SJSA1 (cell line): Measurements from ENCODE around the gene TBC1D22A. TPM values are rescaled to one million over a fixed set of nuclear protein-coding genes. Genes with fewer than 3 reads are reported as not detected.
A peak's percentile ranks its signal among the peaks of the same experiment; 100 is the strongest.
"Not testable (repeated sequence)": the region's sequence is repeated elsewhere in the genome, so short reads cannot be mapped to it uniquely, and the experiment has no call there.

ENCODE experiments used
- DNase-seq, 2 experiments: peaks; one replicate each; pipeline ENCODE4 v3.0.0-alpha.2; 2015 to 2020; ENCODE audit warnings: low spot score in 2 of 2, low read depth in 1 of 2
- H3K27ac ChIP-seq: fragments of 250-450 bp; sonication (Bioruptor Pico); 2 replicates; pipeline ENCODE4 v1.5.1; 2020; ENCODE audit warnings: mild to moderate bottlenecking, moderate library complexity
- H3K27me3 ChIP-seq: fragments of 250-450 bp; sonication (Bioruptor Pico); replicated peaks from 2 replicates; pipeline ENCODE4 v1.5.1; 2020; ENCODE audit warnings: mild to moderate bottlenecking, moderate library complexity
- H3K36me3 ChIP-seq: fragments of 250-450 bp; sonication (Bioruptor Pico); 2 replicates; pipeline ENCODE4 v1.5.1; 2020; ENCODE audit warnings: mild to moderate bottlenecking
- H3K4me1 ChIP-seq: fragments of 250-450 bp; sonication (Bioruptor Pico); replicated peaks from 2 replicates; pipeline ENCODE4 v1.6.1; 2021; ENCODE audit warnings: mild to moderate bottlenecking
- H3K4me3 ChIP-seq: fragments of 250-450 bp; sonication (Bioruptor Pico); 2 replicates; pipeline ENCODE4 v1.5.1; 2020; ENCODE audit warnings: mild to moderate bottlenecking
- H3K9me3 ChIP-seq: fragments of 250-450 bp; sonication (Bioruptor Pico); replicated peaks from 2 replicates; pipeline ENCODE4 v1.5.1; 2020; ENCODE audit warnings: mild to moderate bottlenecking
- total RNA-seq: library from RNA; depleted of rRNA; stranded (reverse); fragments of >200 nt; shearing (Covaris generic); gene quantifications from 2 replicates; pipeline ENCODE4 v1.2.3, GENCODE V29; 2014

Gene TBC1D22A
- total RNA-seq, 1 experiment from 2014 or later = 10.5 TPM

DNA sequence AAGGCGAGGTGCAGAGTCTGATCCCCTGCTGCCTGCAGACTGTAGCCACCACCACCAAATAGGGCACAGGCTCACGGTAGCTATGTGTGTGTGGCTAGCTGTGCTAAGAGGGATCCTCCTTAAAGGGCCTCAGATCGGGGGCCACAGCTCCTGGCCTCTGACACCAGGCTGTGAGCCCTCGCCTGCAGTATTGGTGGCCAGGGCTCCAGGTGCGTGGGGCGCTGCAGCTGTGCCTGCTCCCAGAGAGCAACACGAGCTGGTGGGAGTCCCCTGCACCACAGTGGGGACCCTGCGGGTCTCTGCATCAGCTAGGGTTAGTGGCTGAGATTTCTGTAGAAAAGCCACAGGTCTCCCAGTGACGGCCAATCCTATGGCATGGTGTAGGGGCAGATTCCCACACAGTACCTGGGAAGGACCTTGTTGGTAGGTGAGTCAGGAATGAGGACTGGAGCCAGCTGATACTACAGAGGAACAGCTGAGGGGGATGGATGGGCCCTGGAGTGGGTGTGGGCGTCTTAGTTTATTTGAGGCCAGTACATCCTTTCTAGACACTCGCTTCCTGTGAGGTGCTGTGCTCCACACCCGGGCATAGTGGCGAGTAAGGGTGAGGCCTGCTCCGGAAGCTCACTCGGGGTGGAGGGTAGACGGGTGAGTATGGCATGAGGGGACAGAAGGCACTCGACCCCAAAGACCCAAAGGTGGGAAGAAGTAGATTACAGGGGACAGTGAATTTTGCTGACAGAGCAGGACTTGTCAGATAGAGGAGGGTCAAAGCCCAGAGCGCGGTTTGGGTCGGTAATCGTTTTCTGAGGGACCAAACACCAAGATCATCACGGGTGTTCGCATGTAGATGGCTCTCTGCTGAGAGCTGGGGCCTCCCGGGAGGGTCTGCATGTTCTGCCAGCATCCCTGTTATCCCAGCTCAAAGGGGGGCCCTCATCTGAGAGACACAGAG is 212.5 kb downstream of the TBC1D22A start:
- Histone ChIP-seq H3K36me3 (no peaks in the 10 kb centered on the region), H3K27ac (no peak overlapping the region)

DNA sequence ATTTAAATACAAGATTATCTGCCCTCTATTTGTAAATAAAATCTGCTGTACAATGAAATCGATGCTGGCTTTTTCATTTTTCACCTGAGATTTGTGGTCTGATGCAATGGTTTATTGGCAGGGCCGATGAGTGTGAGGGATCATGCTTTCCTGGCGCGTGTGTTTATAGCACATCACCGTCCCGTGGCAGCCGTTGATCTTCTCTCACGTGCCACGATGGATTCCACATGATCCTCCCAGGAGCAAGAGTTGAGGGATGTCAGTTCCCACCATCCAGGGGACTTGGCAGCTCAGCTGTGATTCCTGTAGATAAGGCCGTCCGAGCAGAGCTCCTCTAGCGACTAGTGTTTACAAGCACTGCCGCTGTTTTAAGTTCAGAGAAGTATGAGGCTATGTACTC is 213.7 kb downstream of the TBC1D22A start:
- Histone ChIP-seq H3K36me3 (0 out of 2 replicates have a peak, but pooled peaks cover 4% of the 10 kb centered on the region), H3K4me3 (no peak overlapping the region), H3K9me3 (no peaks in the 10 kb centered on the region), H3K27me3 (no peaks in the 10 kb centered on the region), H3K4me1 (no peaks in the 10 kb centered on the region), H3K27ac (no peak overlapping the region)
- no peak for DNase-seq

More for the DNA sequence above, 212.5 kb downstream of the TBC1D22A start:
- no peaks in the 10 kb centered on the region for H3K27me3 ChIP-seq
- H3K4me3 ChIP-seq = no peak overlapping the region
- DNase-seq = no peak
- H3K4me1 ChIP-seq = no peaks in the 10 kb centered on the region
- H3K9me3 ChIP-seq = no peaks in the 10 kb centered on the region

DNA sequence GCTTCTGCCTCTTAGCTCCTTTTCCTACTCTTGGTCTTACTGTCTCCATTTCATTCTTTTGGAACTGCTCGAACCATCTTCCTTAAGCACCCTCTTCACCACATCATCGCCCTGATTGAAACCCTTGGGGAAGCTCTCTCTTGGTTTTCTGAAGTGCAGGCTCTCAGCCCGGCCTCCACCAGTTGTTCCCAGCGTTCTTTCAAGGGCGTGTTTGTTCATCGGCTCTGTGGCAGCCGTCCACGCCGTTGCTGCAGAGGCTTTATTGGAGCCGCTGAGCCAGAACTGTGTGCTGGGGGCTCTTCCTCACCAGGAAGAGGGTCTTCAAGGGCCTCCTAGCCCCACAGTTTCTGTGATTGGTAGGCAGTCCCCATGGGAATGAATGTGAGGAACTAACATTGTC is 214.1 kb downstream of the TBC1D22A start:
- H3K4me1 ChIP-seq = no peaks in the 10 kb centered on the region
- H3K27me3 ChIP-seq = no peaks in the 10 kb centered on the region
- DNase-seq = no peak

GRCh38 chr22:46977656-46978343 is 215.3 kb downstream of the TBC1D22A start:
- 0 out of 2 replicates have a peak, but pooled peaks cover 4% of the 10 kb centered on the region for H3K36me3 ChIP-seq
- no peaks in the 10 kb centered on the region for H3K4me1 ChIP-seq
- no peak for DNase-seq
- no peak overlapping the region for H3K27ac ChIP-seq
- no peaks in the 10 kb centered on the region for H3K9me3 ChIP-seq
- H3K27me3 ChIP-seq = no peaks in the 10 kb centered on the region
- H3K4me3 ChIP-seq = no peak overlapping the region

More for the DNA sequence above, 214.1 kb downstream of the TBC1D22A start:
- H3K4me3 ChIP-seq = no peak overlapping the region
- H3K9me3 ChIP-seq = no peaks in the 10 kb centered on the region
- 0 out of 2 replicates have a peak, but pooled peaks cover 4% of the 10 kb centered on the region for H3K36me3 ChIP-seq
- H3K27ac ChIP-seq = no peak overlapping the region

GRCh38 chr22:46978668-46979067 is 216.2 kb downstream of the TBC1D22A start:
- H3K4me3 ChIP-seq, H3K27me3 ChIP-seq, H3K36me3 ChIP-seq, DNase-seq, H3K9me3 ChIP-seq, H3K27ac ChIP-seq, H3K4me1 ChIP-seq: not testable (repeated sequence)

GRCh38 chr22:46979506-46979905 is 217.1 kb downstream of the TBC1D22A start:
- Histone ChIP-seq H3K27ac (no peak overlapping the region), H3K4me1 (peaks cover 2% of the 10 kb centered on the region), H3K9me3 (no peaks in the 10 kb centered on the region), H3K4me3 (no peak overlapping the region), H3K27me3 (no peaks in the 10 kb centered on the region), H3K36me3 (0 out of 2 replicates have a peak, but pooled peaks cover 4% of the 10 kb centered on the region)
- DNase-seq = no peak

- Histone ChIP-seq H3K27me3 (no peaks in the 10 kb centered on the region), H3K4me3 (no peak overlapping the region)
These were observed 217.9 kb downstream of the TBC1D22A start for GRCh38 chr22:46980392-46980791.

DNA sequence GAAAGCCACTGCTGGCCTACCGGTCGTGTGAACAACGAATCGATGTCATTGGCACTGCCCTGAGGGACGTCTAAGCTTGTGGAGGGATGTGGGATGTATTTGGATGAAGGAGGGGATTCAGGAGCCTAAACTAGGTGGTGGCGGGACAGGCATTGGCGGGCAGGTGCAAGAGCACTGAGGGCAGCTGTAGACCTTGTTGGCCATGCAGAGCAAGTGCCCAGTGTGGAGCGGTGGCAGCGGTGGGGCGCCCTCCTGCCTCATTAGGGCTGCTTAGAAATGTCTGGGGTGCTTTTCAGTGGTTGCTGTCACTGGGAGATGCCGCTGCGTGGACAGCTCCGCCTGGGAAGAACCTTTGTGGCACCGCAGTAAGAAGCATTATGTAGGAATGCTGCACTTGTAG is 220.2 kb downstream of the TBC1D22A start:
- H3K36me3 ChIP-seq = 0 out of 2 replicates have a peak, but pooled peaks cover 4% of the 10 kb centered on the region
- no peak for DNase-seq
- no peak overlapping the region for H3K27ac ChIP-seq
- no peaks in the 10 kb centered on the region for H3K27me3 ChIP-seq
- H3K9me3 ChIP-seq = no peaks in the 10 kb centered on the region
- no peak overlapping the region for H3K4me3 ChIP-seq
- peaks cover 8% of the 10 kb centered on the region for H3K4me1 ChIP-seq

More at GRCh38 chr22:46980392-46980791, 217.9 kb downstream of the TBC1D22A start:
- no peak overlapping the region for H3K27ac ChIP-seq
- H3K9me3 ChIP-seq = no peaks in the 10 kb centered on the region
- peaks cover 8% of the 10 kb centered on the region for H3K4me1 ChIP-seq
- H3K36me3 ChIP-seq = 0 out of 2 replicates have a peak, but pooled peaks cover 4% of the 10 kb centered on the region
- DNase-seq = no peak

DNA sequence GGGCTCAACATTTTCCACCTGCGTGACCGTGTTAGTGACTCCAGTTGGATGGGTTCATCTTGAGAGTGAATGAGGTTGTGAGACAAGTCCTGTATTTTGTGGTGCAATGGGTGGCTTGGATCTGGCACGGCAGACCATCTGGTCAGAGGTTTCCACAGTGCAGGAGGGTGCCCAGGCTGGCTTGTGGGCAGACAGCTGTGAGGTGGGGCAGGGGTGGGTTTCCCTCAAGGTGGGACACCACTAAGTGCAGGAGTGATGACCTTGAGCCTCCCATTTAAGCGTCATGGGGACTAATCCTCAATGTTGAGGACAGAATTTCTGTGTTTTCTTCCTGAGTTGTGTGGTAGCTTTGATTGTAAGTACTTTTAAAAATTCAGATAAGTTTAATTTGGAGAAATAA is 220.6 kb downstream of the TBC1D22A start:
- Histone ChIP-seq H3K4me1 (peaks cover 8% of the 10 kb centered on the region), H3K27ac (no peak overlapping the region), H3K4me3 (no peak overlapping the region), H3K36me3 (0 out of 2 replicates have a peak, but pooled peaks cover 4% of the 10 kb centered on the region), H3K27me3 (no peaks in the 10 kb centered on the region), H3K9me3 (no peaks in the 10 kb centered on the region)
- no peak for DNase-seq

- peak in 1 of 2 experiments; percentile 18 for DNase-seq
- Histone ChIP-seq H3K4me3 (no peak overlapping the region), H3K27ac (no peak overlapping the region), H3K36me3 (0 out of 2 replicates have a peak, but pooled peaks cover 4% of the 10 kb centered on the region), H3K9me3 (no peaks in the 10 kb centered on the region), H3K4me1 (peaks cover 8% of the 10 kb centered on the region), H3K27me3 (no peaks in the 10 kb centered on the region)
These were observed 222.5 kb downstream of the TBC1D22A start for GRCh38 chr22:46984751-46985506.

- Histone ChIP-seq H3K4me1 (peaks cover 8% of the 10 kb centered on the region), H3K27me3 (no peaks in the 10 kb centered on the region), H3K27ac (no peak overlapping the region), H3K4me3 (no peak overlapping the region), H3K9me3 (no peaks in the 10 kb centered on the region), H3K36me3 (0 out of 2 replicates have a peak, but pooled peaks cover under 1% of the 10 kb centered on the region)
- DNase-seq = no peak
These were observed 223.0 kb downstream of the TBC1D22A start for GRCh38 chr22:46985507-46985882.

DNA sequence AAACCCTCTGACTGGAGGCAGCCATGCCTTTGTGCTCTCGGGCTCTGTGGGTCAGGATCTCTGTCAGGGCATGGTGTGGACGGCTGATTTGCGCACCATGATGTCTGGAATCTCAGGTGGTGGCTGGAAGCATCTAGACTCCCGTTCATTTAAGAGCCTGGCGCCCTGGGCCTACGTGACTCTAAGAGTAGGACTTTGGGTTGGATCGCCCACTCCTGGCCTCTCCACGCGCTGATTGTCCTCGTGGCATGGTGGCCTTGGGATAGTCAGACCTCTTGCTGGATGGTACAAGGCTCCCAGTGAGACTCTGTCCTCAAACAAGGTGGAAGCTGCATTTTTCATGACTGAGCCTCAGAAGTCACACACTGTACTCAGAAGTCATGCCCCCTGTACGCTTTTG is 224.3 kb downstream of the TBC1D22A start:
- Histone ChIP-seq H3K4me1 (peaks cover 8% of the 10 kb centered on the region), H3K4me3 (no peak overlapping the region), H3K9me3 (no peaks in the 10 kb centered on the region), H3K36me3 (no peaks in the 10 kb centered on the region), H3K27ac (no peak overlapping the region), H3K27me3 (no peaks in the 10 kb centered on the region)
- no peak for DNase-seq

DNA sequence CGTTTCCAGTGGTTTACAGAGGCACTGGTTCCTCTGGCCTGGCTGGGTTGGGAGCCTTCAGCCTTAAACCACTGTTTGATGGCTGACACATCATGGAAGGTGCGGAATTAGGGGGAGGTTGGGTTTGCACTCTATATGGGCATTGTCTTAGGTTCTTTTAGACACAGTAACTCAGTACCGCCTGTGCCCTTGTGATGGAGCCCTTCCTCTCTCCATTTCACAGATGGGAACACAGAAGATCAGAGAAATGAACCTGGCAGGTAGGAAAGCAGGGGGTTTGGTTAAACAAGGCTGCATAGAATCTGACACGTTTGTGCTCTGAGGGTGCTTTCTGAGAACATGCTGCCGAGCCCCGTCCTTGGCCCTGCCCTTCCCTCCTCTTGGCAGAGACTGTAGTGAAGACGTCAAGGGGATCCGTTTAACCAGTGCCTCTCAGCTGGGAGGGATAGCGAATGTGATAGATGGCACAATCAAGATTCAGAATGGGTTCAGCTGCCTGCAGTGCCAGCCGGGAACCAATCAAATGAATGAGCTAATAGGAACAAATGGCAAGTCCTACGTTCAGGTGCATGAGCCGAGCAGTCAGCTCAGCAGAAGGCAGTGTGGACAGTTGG is 228.6 kb downstream of the TBC1D22A start:
- Histone ChIP-seq H3K27me3 (no peaks in the 10 kb centered on the region), H3K36me3 (no peaks in the 10 kb centered on the region), H3K4me3 (no peak overlapping the region), H3K27ac (no peak overlapping the region), H3K4me1 (no peaks in the 10 kb centered on the region), H3K9me3 (no peaks in the 10 kb centered on the region)
- no peak for DNase-seq
